Prostate gland (tissue), 2 donors: ENCODE results near the gene GRHPR.

Source experiments
- CTCF ChIP-seq, 4 experiments: fragments of 200-600 bp in 2 of 4; fragments of 450-650 bp in 2 of 4; sonication (generic) in 2 of 4; IDR thresholded peaks; 1 replicate in 3 of 4; 2 replicates in 1 of 4; pipeline ENCODE4 v1.5.1; 2016 to 2019; ENCODE audit warnings: antibody characterized with exemption in 4 of 4, mild to moderate bottlenecking in 2 of 4, moderate library complexity in 2 of 4
- POLR2AphosphoS5 ChIP-seq: sonication (generic); formaldehyde crosslinking; IDR thresholded peaks from one replicate; pipeline ENCODE4 v1.6.1; 2017; ENCODE audit warnings: antibody characterized with exemption

- TF ChIP-seq CTCF (IDR thresholded peaks at IDR 0.05) = no peak
- no peak for TF ChIP-seq POLR2AphosphoS5
Observed at GRCh38 chr9:37476930-37477329, 54.4 kb downstream of the GRHPR start.
